K562 (cell line): ENCODE data around the gene PAX2. TPM values are rescaled to one million over a fixed set of nuclear protein-coding genes. Genes with fewer than 3 reads are reported as not detected.

Experiments used
- ATAC-seq: fragments of 200-7000 bp; cut with Tn5 transposase; 3 replicates; pipeline ENCODE4 v1.9.1; 2020; ENCODE audit warnings: moderate library complexity
- BruUV-seq: library from RNA; stranded (reverse); fragments of 400-500 nt; replicated peaks from 2 replicates; lab custom pipeline; 2021; lab: Mats Ljungman, UMichigan
- CTCF ChIA-PET: fragments of 300-600 bp; formaldehyde crosslinking; extraction: SDS; loops from one replicate; lab custom pipeline; 2021; ENCODE audit warnings: low intra/inter-chr PET ratio; lab: Yijun Ruan, JAX
- POLR2A ChIA-PET: fragments of 300-600, 350-650 bp; sonication (Branson Sonifier 250); formaldehyde crosslinking; extraction: SDS; loops from one replicate; lab custom pipeline; 2021; ENCODE audit warnings: antibody characterized with exemption, inconsistent platforms; lab: Yijun Ruan, JAX
- DNase-seq, 4 experiments: peaks; one replicate each; pipeline versions ENCODE4 v3.0.0 to v3.0.0-alpha.2; 2011 to 2018; ENCODE audit warnings: low spot score in 3 of 4, mixed read lengths in 3 of 4; ENCODE audit errors: extremely low read depth in 1 of 4
- FAIRE-seq: peaks from 2 replicates; lab custom pipeline; 2011; peaks lifted over from hg19 to GRCh38; lab: Jason Lieb, UNC
- H2AFZ ChIP-seq: 2 replicates; pipeline ENCODE4 v1.6.0; 2011; ENCODE audit warnings: low read depth, low read length, control low read depth, inconsistent platforms
- H3K27ac ChIP-seq: fragments of 200-600 bp; 3 replicates; pipeline ENCODE4 v1.8.0; 2011; ENCODE audit warnings: low read depth, mild to moderate bottlenecking, control low read depth, inconsistent platforms, low read length, moderate library complexity, mixed read lengths; ENCODE audit errors: extremely low read depth
- H3K27me3 ChIP-seq, 2 experiments: fragments of 300-600 bp in 1 of 2; 2 replicates in 1 of 2; 3 replicates in 1 of 2; pipeline versions ENCODE4 v1.6.0 to v1.8.0; 2011; ENCODE audit warnings: inconsistent platforms in 2 of 2, low read length in 2 of 2, mild to moderate bottlenecking in 1 of 2, mixed read lengths in 1 of 2, moderate library complexity in 1 of 2; ENCODE audit not compliant: control insufficient read depth in 2 of 2, insufficient read depth in 2 of 2
- H3K36me3 ChIP-seq: fragments of 300-600 bp; 3 replicates; pipeline ENCODE4 v1.8.0; 2011; ENCODE audit warnings: mild to moderate bottlenecking, low read length, inconsistent platforms; ENCODE audit not compliant: control insufficient read depth, insufficient read depth
- H3K4me1 ChIP-seq, 2 experiments: fragments of 200-600 bp in 1 of 2; replicated peaks in 1 of 2; 2 replicates in 1 of 2; 3 replicates in 1 of 2; pipeline versions ENCODE4 v1.5.1 to v1.8.0; 2011; ENCODE audit warnings: inconsistent platforms in 2 of 2, low read length in 2 of 2, mild to moderate bottlenecking in 1 of 2, mixed read lengths in 1 of 2, moderate library complexity in 1 of 2; ENCODE audit not compliant: control insufficient read depth in 2 of 2, insufficient read depth in 2 of 2
- H3K4me2 ChIP-seq: 2 replicates; pipeline ENCODE4 v1.6.1; 2011; ENCODE audit warnings: low read length, control low read depth, inconsistent platforms, mixed read lengths; ENCODE audit not compliant: insufficient read depth
- H3K4me3 ChIP-seq: fragments of 200-600 bp; sonication (generic), shearing (Covaris generic); 2 replicates; pipeline ENCODE4 v1.5.1; 2016; ENCODE audit warnings: control low read depth, inconsistent platforms
- H3K79me2 ChIP-seq: fragments of 200-600 bp; 3 replicates; pipeline ENCODE4 v1.8.0; 2011; ENCODE audit warnings: low read length, inconsistent platforms; ENCODE audit not compliant: control insufficient read depth, insufficient read depth
- H3K9ac ChIP-seq, 2 experiments: 2 replicates each; pipeline versions ENCODE4 v1.6.0 to v1.6.1; 2011; ENCODE audit warnings: low read depth in 2 of 2, low read length in 2 of 2, control low read depth in 1 of 2, inconsistent platforms in 1 of 2, mild to moderate bottlenecking in 1 of 2, mixed read lengths in 1 of 2; ENCODE audit not compliant: insufficient read depth in 1 of 2
- H3K9me1 ChIP-seq: one replicate; pipeline ENCODE4 v1.6.0; 2011; ENCODE audit warnings: inconsistent platforms, mild to moderate bottlenecking, low read length, moderate library complexity; ENCODE audit not compliant: control insufficient read depth, insufficient read depth
- H3K9me3 ChIP-seq: replicated peaks from 2 replicates; pipeline ENCODE4 v1.5.1; 2011; ENCODE audit warnings: low read depth, low read length, inconsistent platforms; ENCODE audit not compliant: control insufficient read depth, insufficient read depth
- H4K20me1 ChIP-seq: replicated peaks from 2 replicates; pipeline ENCODE4 v1.6.1; 2011; ENCODE audit warnings: low read length, inconsistent platforms, mixed read lengths; ENCODE audit not compliant: control insufficient read depth, insufficient read depth
- BDP1 ChIP-seq: IDR thresholded peaks from 3 replicates; pipeline ENCODE4 v1.6.1; 2011; ENCODE audit not compliant: insufficient read length, insufficient read depth
- BRF2 ChIP-seq: IDR thresholded peaks from 3 replicates; pipeline ENCODE4 v1.6.1; 2011; ENCODE audit warnings: borderline replicate concordance, mild to moderate bottlenecking; ENCODE audit not compliant: insufficient read length, insufficient read depth
- CTCF ChIP-seq, 3 experiments: IDR thresholded peaks in 2 of 3; conservative IDR thresholded peaks in 1 of 3; 2 replicates each; pipeline ENCODE4 v1.5.1; 2011 to 2012; ENCODE audit warnings: low read length in 3 of 3, mild to moderate bottlenecking in 3 of 3, control low read depth in 2 of 3, improper control_type of control experiment in 1 of 3, inconsistent platforms in 1 of 3, low read depth in 1 of 3, mixed read lengths in 1 of 3, moderate library complexity in 1 of 3; ENCODE audit not compliant: insufficient read depth in 2 of 3
- FOXK1 ChIP-seq: sonication (generic); formaldehyde crosslinking; IDR thresholded peaks from 2 replicates; pipeline ENCODE4 v1.8.0; 2022; ENCODE audit warnings: missing genetic modification reagents, mild to moderate bottlenecking, borderline replicate concordance
- KDM5B ChIP-seq: fragments of 200-600 bp; sonication (generic); IDR thresholded peaks from 2 replicates; pipeline ENCODE4 v1.6.1; 2012; ENCODE audit warnings: low read depth, mild to moderate bottlenecking, moderate library complexity, low read length, control low read depth, inconsistent platforms; ENCODE audit not compliant: insufficient replicate concordance
- MXI1 ChIP-seq: IDR thresholded peaks from 2 replicates; pipeline ENCODE4 v1.6.1; 2011; ENCODE audit warnings: low read depth, mild to moderate bottlenecking, improper control_type of control experiment, low read length
- RBM25 ChIP-seq: fragments of 200-400 bp; formaldehyde crosslinking; IDR thresholded peaks from 2 replicates; pipeline ENCODE4 v1.6.1; 2018; ENCODE audit warnings: low read length, low read depth, moderate library complexity; ENCODE audit not compliant: severe bottlenecking
- RUNX1 ChIP-seq: sonication (generic); IDR thresholded peaks from 2 replicates; pipeline ENCODE4 v1.6.1; 2016; ENCODE audit warnings: antibody characterized with exemption, low read depth
- WHSC1 ChIP-seq: IDR thresholded peaks from one replicate; pipeline ENCODE4 v1.6.1; 2012; ENCODE audit warnings: low read length, control low read depth, inconsistent platforms
- ZBTB17 ChIP-seq: fragments of 450-650 bp; formaldehyde crosslinking; IDR thresholded peaks from 2 replicates; pipeline ENCODE4 v1.4.0; 2020; ENCODE audit warnings: mild to moderate bottlenecking
- ZNF140 ChIP-seq: fragments of 250-450 bp; sonication (Bioruptor Pico); IDR thresholded peaks from 2 replicates; pipeline ENCODE4 v1.8.0; 2021; ENCODE audit warnings: moderate library complexity, mild to moderate bottlenecking, inconsistent platforms
- ZNF589 ChIP-seq: fragments of 200-800 bp; sonication (Bioruptor generic); IDR thresholded peaks from 2 replicates; pipeline ENCODE4 v1.6.1; 2016; ENCODE audit warnings: low read depth, missing genetic modification characterization, missing compliant biosample characterization
- WGBS: fragments of 100-300 bp; shearing (Covaris generic); methylation state at CpG from one replicate; pipeline ENCODE4 v1.1.6; 2016; ENCODE audit warnings: low coverage, mixed read lengths; ENCODE audit not compliant: insufficient coverage; ENCODE audit errors: missing lambda C conversion rate; 5-methylcytosine and 5-hydroxymethylcytosine counted together
- in situ Hi-C: fragments of 300-500 bp; cut with MboI; formaldehyde crosslinking; loops from 4 replicates; pipeline ENCODE4 v1.15.0; 2018; ENCODE audit warnings: inconsistent platforms, mixed read lengths
- intact Hi-C: fragments of 100-400 bp; cut with micrococcal nuclease; formaldehyde crosslinking; loops from 2 replicates; pipeline ENCODE4 v1.14.2; 2022
- polyA plus RNA-seq, 8 experiments: library from polyadenylated mRNA; depleted of rRNA in 4 of 8; stranded (reverse) in 5 of 8; unstranded in 3 of 8; fragments of >200 nt; fragmentation: Nextera tagmentation in 2 of 8; fragmentation: Illumina TruSeq in 1 of 8; extraction: Ambion mirVana in 2 of 8; extraction: Trizol in 1 of 8; gene quantifications; 2 replicates each; pipeline versions ENCODE4 v1.2.1 to v1.2.3, GENCODE V29; 2011 to 2014; ENCODE audit warnings: inconsistent platforms in 1 of 8, missing spikeins in 1 of 8
- total RNA-seq, 7 experiments: library from RNA; depleted of rRNA in 6 of 7; stranded (reverse); fragments of >200 nt in 6 of 7; fragmentation: Illumina TruSeq in 2 of 7; extraction: Trizol in 2 of 7; gene quantifications; 2 replicates each; pipeline versions ENCODE4 v1.2.1 to v1.2.3, GENCODE V29; 2011 to 2021; ENCODE audit warnings: low replicate concordance in 1 of 7

PAX2 gene
- total and polyA plus RNA-seq, 9 of the 15 experiments (the other 6 are each of a cell fraction or from before 2014, with no cell fraction given) = not detected

- no peak overlapping the region for H3K27ac ChIP-seq
- intact Hi-C loops (no loop called here), in situ Hi-C loops (loop anchor here (25.0 kb wide), 1 partner anchor 306 kb away; no protein-coding TSS in a partner anchor)
- peaks cover 10% of the 10 kb centered on the region for H4K20me1 ChIP-seq
- no peaks in the 10 kb centered on the region for H3K36me3 ChIP-seq
- H3K79me2 ChIP-seq = no peaks in the 10 kb centered on the region
- FAIRE-seq = no peak
- H3K4me1 ChIP-seq = no peaks in the 10 kb centered on the region; a peak in 1 of 5 replicates
- H2AFZ ChIP-seq = no peak overlapping the region
- WGBS = 0% methylated on average over 1 of the region's 3 CpGs
- H3K4me2 ChIP-seq = no peak overlapping the region
- no peak for ATAC-seq
- peaks cover under 1% of the 10 kb centered on the region for H3K9me1 ChIP-seq
- ChIA-PET POLR2A (no interaction called here), CTCF (no interaction called here)
- BruUV-seq = no TSS peak
- no peaks in the 10 kb centered on the region for H3K9me3 ChIP-seq
- H3K27me3 ChIP-seq = peaks cover 11 to 62% of the 10 kb centered on the region in 2 experiments; a peak in 4 of 5 replicates
- TF ChIP-seq BDP1 = no peak
- TF ChIP-seq FOXK1 (CRISPR knock-in tag) = no peak
- no peak for TF ChIP-seq WHSC1
- no peak for TF ChIP-seq ZBTB17 (CRISPR knock-in tag)
- no peak for TF ChIP-seq BRF2
- TF ChIP-seq KDM5B = no peak
- TF ChIP-seq CTCF (IDR thresholded peaks at IDR 0.05 in 2 of 3, conservative IDR thresholded peaks at IDR 0.05 in 1 of 3; ENCODE audit: insufficient read depth in 2 of 3, low read depth in 1 of 3, low read length in 3 of 3) = no peak
- TF ChIP-seq RUNX1 = no peak
- no peak for TF ChIP-seq RBM25
- TF ChIP-seq ZNF140 (CRISPR knock-in tag) = no peak
- TF ChIP-seq MXI1 = no peak
- TF ChIP-seq ZNF589 (CRISPR knock-in tag) = no peak
- no peak overlapping the region for H3K4me3 ChIP-seq
- no peak for DNase-seq
- H3K9ac ChIP-seq = no peak overlapping the region
These were observed 123.0 kb downstream of the PAX2 start for GRCh38 chr10:100868382-100868781.
